ENCODE data around the gene PPP1R12C. TPM values are rescaled to one million over a fixed set of nuclear protein-coding genes. Genes with fewer than 3 reads are reported as not detected.
A peak's percentile ranks its signal among the peaks of the same experiment; 100 is the strongest.
"Not testable (repeated sequence)": the region's sequence is repeated elsewhere in the genome, so short reads cannot be mapped to it uniquely, and the experiment has no call there.

PPP1R12C gene
- total RNA-seq, 1 donor = 46.3 TPM

DNA sequence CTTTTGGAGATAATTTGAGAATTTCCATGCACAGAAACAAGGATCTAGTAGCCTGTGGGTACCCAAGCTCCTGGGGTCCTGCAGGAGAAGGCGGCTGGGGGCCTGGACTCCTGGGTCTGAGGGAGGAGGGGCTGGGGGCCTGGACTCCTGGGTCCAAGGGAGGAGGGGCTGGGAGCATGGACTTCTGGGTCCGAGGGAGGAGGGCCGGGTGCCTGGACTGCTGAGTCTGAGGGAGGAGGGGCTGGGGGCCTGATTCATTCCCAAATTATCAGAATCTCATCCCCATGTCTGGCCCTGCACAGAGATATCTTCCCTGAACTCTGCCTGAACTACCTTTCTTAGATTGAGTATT is 54.0 kb downstream of the PPP1R12C start:
- peak overlapping the region; percentile 60 for H3K4me3 ChIP-seq (ENCODE audit: low read depth, low read length)
- TF ChIP-seq CTCF (IDR thresholded peaks at IDR 0.05; ENCODE audit: insufficient read depth, low read length) = no peak
- no peak for DNase-seq (ENCODE audit: low read depth)

- DNase-seq (ENCODE audit: low read depth) = peak; percentile 96
- no peak for TF ChIP-seq CTCF (IDR thresholded peaks at IDR 0.05; ENCODE audit: insufficient read depth, low read length)
- peak within 1 kb of the TSS; percentile 79 for H3K4me3 ChIP-seq (ENCODE audit: low read depth, low read length)
Measured at GRCh38 chr19:55062735-55063491, 54.5 kb downstream of the PPP1R12C start, which contains the start of gene RDH13. RDH13 (minus strand) TSS chr19:55063148; CDS start chr19:55063032, 116 bp downstream.

DNA sequence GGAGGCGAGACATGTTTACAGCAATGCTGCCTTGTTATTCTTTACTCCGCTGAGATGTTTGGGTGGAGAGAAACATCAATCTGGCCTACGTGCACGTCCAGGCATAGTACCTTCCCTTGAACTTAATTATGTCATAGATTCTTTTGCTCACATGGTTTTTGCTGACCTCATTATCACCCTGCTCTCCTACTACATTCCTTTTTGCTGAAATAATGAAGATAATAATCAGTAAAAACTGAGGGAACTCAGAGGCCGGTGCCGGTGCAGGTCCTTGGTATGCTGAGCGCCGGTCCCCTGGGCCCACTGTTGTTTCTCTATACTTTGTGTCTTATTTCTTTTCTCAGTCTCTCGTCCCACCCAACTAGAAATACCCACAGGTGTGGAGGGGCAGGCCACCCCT is 57.1 kb downstream of the PPP1R12C start:
- H3K4me3 ChIP-seq (ENCODE audit: low read depth, low read length); DNase-seq (ENCODE audit: low read depth): not testable (repeated sequence)

GRCh38 chr19:55058781-55059610 is 58.4 kb downstream of the PPP1R12C start:
- TF ChIP-seq CTCF (IDR thresholded peaks at IDR 0.05; ENCODE audit: insufficient read depth, low read length) = no peak
- H3K4me3 ChIP-seq (ENCODE audit: low read depth, low read length) = no peak overlapping the region
- DNase-seq (ENCODE audit: low read depth) = no peak

- no peak for TF ChIP-seq CTCF (IDR thresholded peaks at IDR 0.05; ENCODE audit: insufficient read depth, low read length)
- H3K4me3 ChIP-seq (ENCODE audit: low read depth, low read length) = no peak overlapping the region
- DNase-seq (ENCODE audit: low read depth) = no peak
Measured at GRCh38 chr19:55056827-55057226, 60.6 kb downstream of the PPP1R12C start.

GRCh38 chr19:55053735-55054134 is 63.7 kb downstream of the PPP1R12C start:
- no peak for TF ChIP-seq CTCF (IDR thresholded peaks at IDR 0.05; ENCODE audit: insufficient read depth, low read length)
- H3K4me3 ChIP-seq (ENCODE audit: low read depth, low read length) = no peak overlapping the region
- no peak for DNase-seq (ENCODE audit: low read depth)

Measured in fibroblast of the aortic adventitia (primary cell).